ENCODE data around the gene KLHL2.
A peak's percentile ranks its signal among the peaks of the same experiment; 100 is the strongest.

The KLHL2 gene

DNA sequence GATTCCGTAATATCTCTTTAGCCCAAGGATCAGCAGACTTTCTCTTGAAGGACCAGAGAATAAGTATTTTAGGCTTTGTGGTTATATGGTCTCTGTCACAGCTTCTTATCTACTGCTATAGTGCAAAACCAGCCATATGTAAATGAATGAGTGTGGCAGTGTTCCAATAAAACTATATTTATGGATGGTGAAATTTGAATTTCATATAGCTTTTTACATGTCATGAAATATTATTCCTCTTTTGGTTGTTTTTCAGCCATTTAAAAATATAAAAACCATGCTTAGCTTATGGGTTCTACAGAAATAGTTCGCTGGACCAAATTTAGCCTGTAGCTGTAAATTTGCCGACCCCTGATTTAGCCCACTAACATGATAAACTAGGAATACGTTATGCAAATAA lies 102.1 kb downstream of the KLHL2 start:
- H3K4me3 ChIP-seq (ENCODE audit: control insufficient read depth, low read depth, low read length) = no peak overlapping the region
- TF ChIP-seq, protein P1, sequence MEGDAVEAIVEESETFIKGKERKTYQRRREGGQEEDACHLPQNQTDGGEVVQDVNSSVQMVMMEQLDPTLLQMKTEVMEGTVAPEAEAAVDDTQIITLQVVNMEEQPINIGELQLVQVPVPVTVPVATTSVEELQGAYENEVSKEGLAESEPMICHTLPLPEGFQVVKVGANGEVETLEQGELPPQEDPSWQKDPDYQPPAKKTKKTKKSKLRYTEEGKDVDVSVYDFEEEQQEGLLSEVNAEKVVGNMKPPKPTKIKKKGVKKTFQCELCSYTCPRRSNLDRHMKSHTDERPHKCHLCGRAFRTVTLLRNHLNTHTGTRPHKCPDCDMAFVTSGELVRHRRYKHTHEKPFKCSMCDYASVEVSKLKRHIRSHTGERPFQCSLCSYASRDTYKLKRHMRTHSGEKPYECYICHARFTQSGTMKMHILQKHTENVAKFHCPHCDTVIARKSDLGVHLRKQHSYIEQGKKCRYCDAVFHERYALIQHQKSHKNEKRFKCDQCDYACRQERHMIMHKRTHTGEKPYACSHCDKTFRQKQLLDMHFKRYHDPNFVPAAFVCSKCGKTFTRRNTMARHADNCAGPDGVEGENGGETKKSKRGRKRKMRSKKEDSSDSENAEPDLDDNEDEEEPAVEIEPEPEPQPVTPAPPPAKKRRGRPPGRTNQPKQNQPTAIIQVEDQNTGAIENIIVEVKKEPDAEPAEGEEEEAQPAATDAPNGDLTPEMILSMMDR (conservative IDR thresholded peaks at IDR 0.05; ENCODE audit: control insufficient read depth, insufficient read depth, low read depth, low read length) = no peak
- DNase-seq (ENCODE audit: low read depth) = no peak

DNA sequence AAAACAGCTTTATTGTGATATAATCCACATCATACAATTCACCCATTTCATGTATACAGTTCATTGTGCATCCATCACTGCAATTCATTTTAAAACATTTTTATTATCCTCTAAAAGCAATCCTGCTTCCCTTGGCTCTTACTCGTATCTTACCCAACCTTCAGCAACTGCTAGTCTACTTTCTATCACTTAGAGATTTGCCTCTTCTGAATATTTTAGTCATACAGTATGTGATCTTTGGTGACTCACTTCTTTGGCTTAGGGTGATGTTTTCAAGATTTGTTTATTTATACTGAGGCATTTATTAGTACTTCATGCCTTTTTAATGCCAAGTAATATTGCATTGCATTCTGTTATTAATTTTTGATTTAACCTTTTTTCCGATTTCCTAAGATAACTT lies 105.1 kb downstream of the KLHL2 start:
- peak; percentile 87 for DNase-seq (ENCODE audit: low read depth)
- TF ChIP-seq, protein P1 (conservative IDR thresholded peaks at IDR 0.05; ENCODE audit: control insufficient read depth, insufficient read depth, low read depth, low read length) = no peak
- H3K4me3 ChIP-seq (ENCODE audit: control insufficient read depth, low read depth, low read length) = no peak overlapping the region

DNA sequence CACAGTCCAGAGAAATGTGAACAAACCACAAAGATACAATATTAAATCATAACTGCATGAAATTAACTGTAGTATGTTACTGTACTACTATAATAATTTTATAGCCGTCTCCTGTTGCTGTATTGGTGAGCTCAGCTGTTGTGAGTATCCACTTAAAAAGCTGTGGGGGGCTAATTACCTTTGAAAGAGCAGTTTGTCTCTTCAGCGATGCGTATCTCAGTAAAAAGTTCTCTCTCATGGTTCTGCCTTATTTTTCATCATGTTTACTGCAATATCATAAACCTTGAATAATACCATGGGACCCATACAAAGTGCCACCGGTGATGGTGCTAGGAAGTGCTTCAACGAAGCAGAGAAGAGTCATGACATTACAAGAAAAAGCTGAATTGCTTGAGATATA lies 111.7 kb downstream of the KLHL2 start:
- H3K4me3 ChIP-seq (ENCODE audit: control insufficient read depth, low read depth, low read length) = no peak overlapping the region
- TF ChIP-seq, protein P1 (conservative IDR thresholded peaks at IDR 0.05; ENCODE audit: control insufficient read depth, insufficient read depth, low read depth, low read length) = no peak
- no peak for DNase-seq (ENCODE audit: low read depth)

DNA sequence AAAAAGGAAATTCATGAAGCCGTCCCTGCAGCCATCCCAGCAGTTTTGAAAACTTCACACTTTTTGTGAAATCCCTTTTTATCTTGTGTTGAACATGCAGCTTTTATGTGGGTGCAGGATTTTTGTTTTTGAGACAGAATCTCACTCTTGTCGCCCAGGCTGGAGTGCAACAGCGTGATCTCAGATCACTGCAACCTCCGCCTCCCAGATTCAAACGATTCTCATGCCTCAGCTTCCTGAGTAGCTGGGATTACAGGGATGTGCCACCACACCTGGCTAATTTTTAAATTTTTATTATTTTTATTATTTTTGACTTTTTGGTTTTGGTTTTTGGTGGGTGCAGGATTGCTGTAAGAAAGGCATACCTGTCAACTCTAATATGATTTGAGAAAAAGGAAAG lies 112.1 kb downstream of the KLHL2 start:
- TF ChIP-seq, protein P1 (conservative IDR thresholded peaks at IDR 0.05; ENCODE audit: control insufficient read depth, insufficient read depth, low read depth, low read length) = no peak
- no peak for DNase-seq (ENCODE audit: low read depth)
- no peak overlapping the region for H3K4me3 ChIP-seq (ENCODE audit: control insufficient read depth, low read depth, low read length)

DNA sequence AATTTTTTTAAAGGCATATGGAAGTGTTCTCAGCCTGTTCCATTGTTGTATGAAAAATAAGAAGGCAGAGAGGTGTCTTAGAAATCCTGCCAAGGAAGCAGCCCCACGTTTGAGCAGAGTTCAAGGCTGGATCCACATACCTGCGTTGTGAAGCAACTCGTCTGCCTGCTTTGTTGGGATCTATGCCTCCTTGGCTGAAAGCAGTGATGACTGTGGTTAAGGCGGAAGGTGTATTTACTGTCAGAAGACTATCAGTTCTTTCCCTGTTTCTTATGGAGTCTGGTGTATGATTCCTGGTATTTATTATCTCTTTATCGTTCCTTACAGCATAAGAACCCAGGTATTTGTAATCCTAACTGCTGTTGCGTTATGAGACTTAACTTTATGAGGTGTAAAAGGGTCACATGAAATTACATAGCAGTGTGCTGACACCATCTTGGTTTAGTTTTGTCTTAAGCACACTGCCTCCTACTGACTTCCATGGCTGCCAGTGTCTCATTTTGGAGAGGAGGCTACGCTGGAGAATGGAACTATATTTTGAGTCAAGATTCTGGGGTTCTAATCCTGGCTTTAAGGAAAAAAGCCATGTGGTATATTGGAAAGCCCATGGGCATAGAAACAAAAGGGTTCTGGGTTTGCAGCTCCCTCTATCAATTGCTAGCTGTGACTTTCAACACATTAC lies 117.0 kb downstream of the KLHL2 start:
- no peak overlapping the region for H3K4me3 ChIP-seq (ENCODE audit: control insufficient read depth, low read depth, low read length)
- DNase-seq (ENCODE audit: low read depth) = no peak
- TF ChIP-seq, protein P1 (conservative IDR thresholded peaks at IDR 0.05; ENCODE audit: control insufficient read depth, insufficient read depth, low read depth, low read length) = no peak

DNA sequence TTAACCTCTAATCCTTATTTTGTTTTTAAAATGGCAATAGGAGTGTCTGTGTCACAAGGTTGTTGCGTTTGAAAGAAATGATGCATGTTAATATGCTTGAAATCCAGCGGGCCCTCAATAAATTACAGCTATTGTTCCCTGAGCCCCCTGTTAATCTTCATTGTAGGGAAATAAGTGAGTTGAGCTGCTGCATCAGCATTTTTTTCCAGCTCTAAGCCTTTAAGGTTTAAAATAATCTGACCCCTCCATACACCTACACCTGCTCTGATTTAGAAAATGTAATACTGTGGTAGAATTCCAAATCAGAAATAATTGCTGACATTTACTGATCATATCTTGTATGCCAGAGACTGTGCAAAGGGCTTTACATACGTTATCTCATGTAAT lies 117.5 kb downstream of the KLHL2 start:
- no peak for DNase-seq (ENCODE audit: low read depth)
- TF ChIP-seq, protein P1 (conservative IDR thresholded peaks at IDR 0.05; ENCODE audit: control insufficient read depth, insufficient read depth, low read depth, low read length) = no peak
- no peak overlapping the region for H3K4me3 ChIP-seq (ENCODE audit: control insufficient read depth, low read depth, low read length)

Data from fibroblast of mammary gland (primary cell).